Thyroid gland (tissue), 4 donors: Measurements from ENCODE around the gene RBM19. TPM values are rescaled to one million over a fixed set of nuclear protein-coding genes. Genes with fewer than 3 reads are reported as not detected.

Experiments
- DNase-seq, 2 donors: peaks; one replicate each; pipeline ENCODE4 v3.0.0-alpha.2; 2019
- H3K27ac ChIP-seq, 3 donors: fragments of 200-600 bp; sonication (generic); 1 replicate in 2 of 3; 2 replicates in 1 of 3; pipeline ENCODE4 v1.5.1; 2016 to 2019; ENCODE audit warnings: mild to moderate bottlenecking in 1 of 3, moderate library complexity in 1 of 3
- H3K27me3 ChIP-seq: fragments of 200-600 bp; sonication (generic); one replicate; pipeline ENCODE4 v1.5.1; 2019
- H3K36me3 ChIP-seq, 2 donors: fragments of 200-600 bp; sonication (generic); one replicate each; pipeline ENCODE4 v1.5.1; 2016 to 2019
- H3K4me1 ChIP-seq, 2 donors: fragments of 200-600 bp; sonication (generic); one replicate each; pipeline ENCODE4 v1.5.1; 2017 to 2019
- H3K4me3 ChIP-seq, 3 donors: fragments of 200-600 bp; sonication (generic); replicated peaks in 1 of 3; 1 replicate in 2 of 3; 2 replicates in 1 of 3; pipeline ENCODE4 v1.5.1; 2016; ENCODE audit warnings: mild to moderate bottlenecking in 1 of 3
- H3K9me3 ChIP-seq: fragments of 200-600 bp; sonication (generic); one replicate; pipeline ENCODE4 v1.5.1; 2017
- CTCF ChIP-seq, 6 experiments: fragments of 200-600 bp in 3 of 6; fragments of 450-650 bp in 3 of 6; sonication (generic) in 3 of 6; IDR thresholded peaks; one replicate each; pipeline ENCODE4 v1.5.1; 2016 to 2019; ENCODE audit warnings: antibody characterized with exemption in 6 of 6, mild to moderate bottlenecking in 2 of 6, inconsistent platforms in 1 of 6, moderate library complexity in 1 of 6
- POLR2A ChIP-seq, 2 donors: fragments of 450-650 bp; IDR thresholded peaks; one replicate each; pipeline ENCODE4 v1.6.1; 2017; ENCODE audit warnings: antibody characterized with exemption in 2 of 2, mild to moderate bottlenecking in 2 of 2, moderate library complexity in 1 of 2
- WGBS, 2 donors: methylation state at CpG; one replicate each; pipeline ENCODE4 v1.1.5; 2017; 5-methylcytosine and 5-hydroxymethylcytosine counted together
- intact Hi-C: fragments of 100-400 bp; cut with DNase I; formaldehyde crosslinking; loops from one replicate; pipeline ENCODE4 v1.15.1; 2023
- total RNA-seq, 4 donors: library from RNA; depleted of rRNA; stranded (reverse); fragments of >200 nt; gene quantifications; one replicate each; pipeline ENCODE4 v1.2.3, GENCODE V29; 2016

RBM19 gene
- total RNA-seq, 4 donors from 2014 or later, result 27.3 to 40.6 (median 36.1) TPM

GRCh38 chr12:113823016-113823415 lies 143.1 kb downstream of the RBM19 start:
- no peaks in the 10 kb centered on the region for H3K36me3 ChIP-seq
- 78 to 82% methylated on average over 8 to 16 of the region's 16 CpGs for WGBS, 2 donors

GRCh38 chr12:113820842-113821241 lies 145.3 kb downstream of the RBM19 start:
- TF ChIP-seq POLR2A (IDR thresholded peaks at IDR 0.05) (no peak), CTCF (IDR thresholded peaks at IDR 0.05) (no peak)
- no peak for DNase-seq
- WGBS, 2 donors, result 90 to 96% methylated on average over 7 to 8 of the region's 8 CpGs

More at GRCh38 chr12:113823016-113823415, 143.1 kb downstream of the RBM19 start:
- Histone ChIP-seq H3K9me3 (no peaks in the 10 kb centered on the region), H3K27me3 (no peaks in the 10 kb centered on the region), H3K4me3 (no peak overlapping the region), H3K4me1 (no peaks in the 10 kb centered on the region), H3K27ac (no peak overlapping the region)
- intact Hi-C loops, result no loop called here
- no peak for DNase-seq
- TF ChIP-seq POLR2A (IDR thresholded peaks at IDR 0.05) (no peak), CTCF (IDR thresholded peaks at IDR 0.05) (no peak)

GRCh38 chr12:113820309-113820708 lies 145.8 kb downstream of the RBM19 start:
- Histone ChIP-seq H3K27ac (no peak overlapping the region), H3K27me3 (no peaks in the 10 kb centered on the region), H3K36me3 (no peaks in the 10 kb centered on the region), H3K4me1 (no peaks in the 10 kb centered on the region), H3K9me3 (no peaks in the 10 kb centered on the region), H3K4me3 (no peak overlapping the region)
- no peak for DNase-seq
- WGBS, 2 donors, result 82 to 89% methylated on average over 15 of the region's 15 CpGs
- no peak for TF ChIP-seq POLR2A (IDR thresholded peaks at IDR 0.05)
- TF ChIP-seq CTCF (IDR thresholded peaks at IDR 0.05), result no peak
- intact Hi-C loops, result no loop called here

More at GRCh38 chr12:113820842-113821241, 145.3 kb downstream of the RBM19 start:
- intact Hi-C loops, result no loop called here
- Histone ChIP-seq H3K9me3 (no peaks in the 10 kb centered on the region), H3K4me1 (no peaks in the 10 kb centered on the region), H3K27ac (no peak overlapping the region), H3K4me3 (no peak overlapping the region), H3K27me3 (no peaks in the 10 kb centered on the region), H3K36me3 (no peaks in the 10 kb centered on the region)

GRCh38 chr12:113819495-113819894 lies 146.6 kb downstream of the RBM19 start:
- Histone ChIP-seq H3K9me3 (no peaks in the 10 kb centered on the region), H3K4me1 (no peaks in the 10 kb centered on the region), H3K36me3 (no peaks in the 10 kb centered on the region), H3K27ac (no peak overlapping the region), H3K27me3 (no peaks in the 10 kb centered on the region), H3K4me3 (no peak overlapping the region)
- TF ChIP-seq POLR2A (IDR thresholded peaks at IDR 0.05), result no peak
- TF ChIP-seq CTCF (IDR thresholded peaks at IDR 0.05), result no peak
- intact Hi-C loops, result no loop called here
- 90 to 91% methylated on average over 10 of the region's 10 CpGs for WGBS, 2 donors
- DNase-seq, result no peak

DNA sequence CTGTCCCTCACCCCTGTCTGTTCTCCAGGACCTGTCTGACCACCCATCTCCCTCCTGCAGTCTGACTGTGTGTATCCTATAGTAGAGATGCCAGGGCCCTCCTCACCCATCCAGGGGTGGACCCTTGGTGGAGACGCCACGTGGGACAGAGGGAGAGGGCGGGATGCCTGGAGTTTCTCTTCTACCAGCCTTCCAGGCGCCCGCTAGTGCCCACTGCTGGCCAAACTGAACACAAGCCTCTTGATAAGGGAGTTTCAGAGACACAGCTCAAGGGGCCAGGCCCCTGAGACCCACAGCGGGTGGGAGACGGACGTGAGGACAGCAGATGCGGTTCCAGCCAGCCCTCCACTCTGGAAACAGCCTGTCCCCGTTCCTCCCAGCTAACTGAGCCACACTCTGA lies 147.3 kb downstream of the RBM19 start:
- Histone ChIP-seq H3K27me3 (no peaks in the 10 kb centered on the region), H3K4me1 (no peaks in the 10 kb centered on the region), H3K9me3 (no peaks in the 10 kb centered on the region), H3K27ac (no peak overlapping the region), H3K4me3 (no peak overlapping the region), H3K36me3 (no peaks in the 10 kb centered on the region)
- TF ChIP-seq POLR2A (IDR thresholded peaks at IDR 0.05) (no peak), CTCF (IDR thresholded peaks at IDR 0.05) (peak in 1 of 6 experiments; percentile 21)
- 62 to 81% methylated on average over 10 of the region's 10 CpGs for WGBS, 2 donors
- no peak for DNase-seq
- intact Hi-C loops, result no loop called here
